Activated CD8-positive, alpha-beta memory T cell treated with anti-CD3 and anti-CD28 coated beads for 36 hours (primary cell): Measurements from ENCODE around the gene VWA5B1. TPM values are rescaled to one million over a fixed set of nuclear protein-coding genes. Genes with fewer than 3 reads are reported as not detected.
"Not testable (repeated sequence)": the region's sequence is repeated elsewhere in the genome, so short reads cannot be mapped to it uniquely, and the experiment has no call there.

Experiments used
- CTCF ChIA-PET: fragments of 350-600 bp; sonication (Branson Sonifier 250); formaldehyde crosslinking; loops from one replicate; lab custom pipeline; 2021; ENCODE audit warnings: antibody characterized with exemption; lab: Charles Lee
- POLR2A ChIA-PET: fragments of 350-600 bp; sonication (Branson Sonifier 250); formaldehyde crosslinking; loops from one replicate; lab custom pipeline; 2021; ENCODE audit warnings: antibody characterized with exemption; lab: Charles Lee
- total RNA-seq, 2 experiments: library from RNA; stranded (reverse); gene quantifications; one replicate each; pipeline ENCODE4 v1.2.3, GENCODE V29; 2021

The VWA5B1 gene, protein sequence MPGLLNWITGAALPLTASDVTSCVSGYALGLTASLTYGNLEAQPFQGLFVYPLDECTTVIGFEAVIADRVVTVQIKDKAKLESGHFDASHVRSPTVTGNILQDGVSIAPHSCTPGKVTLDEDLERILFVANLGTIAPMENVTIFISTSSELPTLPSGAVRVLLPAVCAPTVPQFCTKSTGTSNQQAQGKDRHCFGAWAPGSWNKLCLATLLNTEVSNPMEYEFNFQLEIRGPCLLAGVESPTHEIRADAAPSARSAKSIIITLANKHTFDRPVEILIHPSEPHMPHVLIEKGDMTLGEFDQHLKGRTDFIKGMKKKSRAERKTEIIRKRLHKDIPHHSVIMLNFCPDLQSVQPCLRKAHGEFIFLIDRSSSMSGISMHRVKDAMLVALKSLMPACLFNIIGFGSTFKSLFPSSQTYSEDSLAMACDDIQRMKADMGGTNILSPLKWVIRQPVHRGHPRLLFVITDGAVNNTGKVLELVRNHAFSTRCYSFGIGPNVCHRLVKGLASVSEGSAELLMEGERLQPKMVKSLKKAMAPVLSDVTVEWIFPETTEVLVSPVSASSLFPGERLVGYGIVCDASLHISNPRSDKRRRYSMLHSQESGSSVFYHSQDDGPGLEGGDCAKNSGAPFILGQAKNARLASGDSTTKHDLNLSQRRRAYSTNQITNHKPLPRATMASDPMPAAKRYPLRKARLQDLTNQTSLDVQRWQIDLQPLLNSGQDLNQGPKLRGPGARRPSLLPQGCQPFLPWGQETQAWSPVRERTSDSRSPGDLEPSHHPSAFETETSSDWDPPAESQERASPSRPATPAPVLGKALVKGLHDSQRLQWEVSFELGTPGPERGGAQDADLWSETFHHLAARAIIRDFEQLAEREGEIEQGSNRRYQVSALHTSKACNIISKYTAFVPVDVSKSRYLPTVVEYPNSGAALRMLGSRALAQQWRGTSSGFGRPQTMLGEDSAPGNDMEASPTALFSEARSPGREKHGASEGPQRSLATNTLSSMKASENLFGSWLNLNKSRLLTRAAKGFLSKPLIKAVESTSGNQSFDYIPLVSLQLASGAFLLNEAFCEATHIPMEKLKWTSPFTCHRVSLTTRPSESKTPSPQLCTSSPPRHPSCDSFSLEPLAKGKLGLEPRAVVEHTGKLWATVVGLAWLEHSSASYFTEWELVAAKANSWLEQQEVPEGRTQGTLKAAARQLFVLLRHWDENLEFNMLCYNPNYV
- total RNA-seq: not detected

DNA sequence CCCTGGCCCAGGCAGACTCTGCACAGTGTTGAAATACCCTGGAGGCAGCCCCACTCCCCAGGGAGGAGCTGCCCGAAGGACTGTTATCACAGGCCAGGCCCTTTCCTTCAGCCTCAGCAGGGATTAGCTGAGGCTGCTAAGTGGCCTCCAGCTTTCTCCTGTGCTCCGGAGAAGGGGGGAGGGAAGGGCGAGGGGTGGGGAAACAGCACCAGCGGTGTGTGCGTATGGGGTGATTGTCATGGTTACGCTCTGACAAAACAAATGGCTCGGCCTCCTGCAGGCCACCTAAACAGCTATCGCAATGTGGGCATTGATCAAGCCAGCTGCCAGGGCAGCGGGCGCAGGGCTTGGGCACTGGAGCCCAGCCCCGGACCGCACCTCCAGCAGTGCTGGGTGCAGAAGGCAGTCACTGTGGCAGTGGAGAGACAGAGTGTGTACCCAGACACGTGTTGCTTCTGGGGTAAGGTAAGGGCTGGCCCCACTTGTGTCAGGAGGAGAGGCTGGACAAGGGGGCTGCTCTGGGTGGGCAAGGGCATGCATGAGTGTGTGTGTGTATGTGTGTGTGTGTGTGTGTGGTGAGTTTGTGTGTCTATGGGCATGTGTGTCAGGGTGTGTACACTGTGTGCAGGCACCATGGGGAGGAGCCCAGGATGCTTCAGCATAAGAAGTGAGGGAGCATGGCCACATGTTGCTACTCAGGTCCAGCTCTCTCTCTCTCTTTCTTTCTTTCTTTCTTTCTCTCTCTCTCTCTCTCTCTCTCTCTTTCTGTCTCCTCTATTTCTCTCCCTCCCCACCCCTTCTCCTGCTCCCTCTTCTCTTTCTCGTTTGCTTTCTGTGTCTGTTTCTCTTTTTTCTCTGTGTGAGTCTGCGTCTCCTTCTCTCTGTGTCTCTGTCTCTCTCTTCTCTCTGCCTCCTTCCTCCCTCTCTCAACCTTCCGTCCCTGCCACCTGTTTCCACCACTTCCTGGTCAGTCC is at the start of gene VWA5B1:
VWA5B1 (plus strand) TSS at position 252 of the 974 bp plus-strand sequence. CDS start 19,727 bp downstream, outside the sequence.
- CTCF ChIA-PET: no interaction called here

GRCh38 chr1:20242890-20243479 is 47.7 kb upstream of the VWA5B1 start:
- ChIA-PET CTCF (interaction anchor here (0.6 kb wide), 1 partner anchor 1218 kb away, joined by 4 read pairs; no protein-coding TSS in a partner anchor), POLR2A (no interaction called here)

More for the DNA sequence above, at the start of gene VWA5B1:
- POLR2A ChIA-PET: no interaction called here

DNA sequence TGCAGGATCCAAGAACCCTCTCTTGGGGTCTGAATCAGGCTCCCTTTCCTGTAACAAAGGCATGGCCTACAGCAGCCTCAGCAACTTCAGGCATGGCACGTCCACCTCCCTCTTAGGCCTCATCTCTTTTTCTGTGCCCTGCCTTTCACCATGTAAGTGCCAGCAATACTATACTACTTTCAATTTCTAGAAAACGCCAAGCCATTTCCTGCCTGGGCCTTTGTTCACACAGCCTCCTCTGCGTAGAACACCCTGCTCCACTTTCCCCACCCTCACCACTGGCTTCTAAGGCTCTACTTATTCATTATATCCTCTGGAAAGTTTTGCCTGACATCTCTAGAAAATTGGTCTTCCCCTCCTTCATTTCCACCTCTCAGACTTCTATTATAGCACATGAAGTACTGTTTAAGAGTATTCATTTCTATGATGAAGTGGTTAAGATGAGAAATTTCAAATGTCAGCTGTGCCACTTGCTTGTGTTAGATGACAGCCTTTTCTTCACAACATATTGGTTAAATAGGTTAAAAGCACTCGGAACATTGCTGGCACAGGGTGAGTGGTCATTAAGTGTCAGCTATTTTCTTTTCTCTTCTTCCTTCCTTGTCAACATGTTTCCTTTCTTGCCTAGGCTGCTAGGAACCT is 41.6 kb upstream of the VWA5B1 start:
- ChIA-PET POLR2A (interaction anchor here (0.6 kb wide), 1 partner anchor 241 kb away, joined by 11 read pairs; no protein-coding TSS in a partner anchor), CTCF (no interaction called here)

- ChIA-PET POLR2A (no interaction called here), CTCF (no interaction called here)
Observed at GRCh38 chr1:20250340-20250989, 40.2 kb upstream of the VWA5B1 start.

- ChIA-PET POLR2A (no interaction called here), CTCF (interaction anchor here (1.2 kb wide), 1 partner anchor 118 kb away, joined by 3 read pairs; no protein-coding TSS in a partner anchor)
Observed at GRCh38 chr1:20252587-20252986, 38.1 kb upstream of the VWA5B1 start.

- ChIA-PET CTCF (no interaction called here), POLR2A (no interaction called here)
Observed at GRCh38 chr1:20255666-20256065, 35.0 kb upstream of the VWA5B1 start.

DNA sequence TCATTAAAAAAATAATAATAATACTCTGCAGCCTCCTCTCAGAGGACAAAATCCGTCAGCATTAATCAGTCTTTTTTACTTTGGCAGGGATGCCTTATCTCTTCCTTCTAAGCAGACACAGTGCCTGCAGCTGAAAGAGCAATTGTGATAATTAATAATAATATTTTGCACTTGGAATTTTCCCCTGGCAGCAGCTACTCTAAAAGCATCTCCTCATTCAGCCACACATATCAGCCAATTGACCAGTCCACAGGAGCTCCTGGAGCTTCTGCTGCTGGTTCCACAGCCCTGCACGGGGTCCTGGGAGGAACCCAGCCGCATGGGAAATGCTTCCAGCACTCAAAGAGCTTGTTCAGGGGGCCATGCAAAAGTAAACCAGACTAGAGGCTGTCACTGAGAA is 31.0 kb upstream of the VWA5B1 start:
- ChIA-PET POLR2A (no interaction called here), CTCF (no interaction called here)

DNA sequence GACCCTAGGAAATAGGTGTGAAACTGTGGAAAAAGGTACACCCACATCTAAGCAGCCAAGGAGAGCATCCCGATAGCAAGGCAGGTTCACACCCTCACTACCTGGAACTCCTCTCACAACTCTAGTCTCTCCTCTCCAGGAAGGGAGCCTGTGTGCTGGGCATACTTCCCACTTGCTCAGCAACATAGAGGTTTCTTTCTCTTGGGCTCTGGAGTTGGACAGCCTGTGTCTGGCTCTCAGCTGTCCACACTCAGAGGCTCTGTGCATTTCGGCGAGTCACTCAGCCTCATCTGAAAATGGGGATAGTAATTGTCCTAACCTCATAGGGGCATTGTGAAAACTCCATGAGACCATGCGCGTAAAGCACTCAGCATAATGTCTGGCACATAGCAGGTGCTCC is 29.6 kb upstream of the VWA5B1 start:
- ChIA-PET POLR2A (no interaction called here), CTCF (no interaction called here)

GRCh38 chr1:20262810-20263534 is 27.7 kb upstream of the VWA5B1 start:
- POLR2A ChIA-PET: no interaction called here
- CTCF ChIA-PET: interaction anchor here (0.7 to 1.0 kb wide), 2 partner anchors 50 to 104 kb away, joined by 3 to 4 read pairs; no protein-coding TSS in a partner anchor

GRCh38 chr1:20265250-20265649 is 25.4 kb upstream of the VWA5B1 start:
- CTCF ChIA-PET: interaction anchor here (1.0 kb wide), 1 partner anchor 53 kb away, joined by 4 read pairs; no protein-coding TSS in a partner anchor
- POLR2A ChIA-PET: no interaction called here

DNA sequence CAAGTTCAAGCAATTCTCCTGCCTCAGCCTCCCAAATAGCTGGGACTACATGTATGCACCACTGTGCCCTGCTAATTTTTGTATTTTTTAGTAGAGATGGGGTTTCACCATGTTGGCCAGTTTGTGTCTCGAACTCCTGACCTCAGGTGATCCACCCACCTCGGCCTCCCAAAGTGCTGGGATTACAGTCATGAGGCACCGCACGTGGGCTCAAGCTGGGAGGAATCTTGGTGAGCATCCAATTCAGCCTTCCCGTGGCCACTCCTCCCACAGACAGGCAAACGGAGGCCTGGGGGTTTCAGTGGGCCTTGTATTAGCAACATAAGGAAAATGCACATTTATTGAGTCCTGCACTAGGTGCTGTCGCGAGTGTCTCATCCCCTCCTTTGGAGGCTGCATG is 24.5 kb upstream of the VWA5B1 start:
- ChIA-PET POLR2A (no interaction called here), CTCF (interaction anchor here (1.0 kb wide), 1 partner anchor 53 kb away, joined by 4 read pairs; no protein-coding TSS in a partner anchor)

DNA sequence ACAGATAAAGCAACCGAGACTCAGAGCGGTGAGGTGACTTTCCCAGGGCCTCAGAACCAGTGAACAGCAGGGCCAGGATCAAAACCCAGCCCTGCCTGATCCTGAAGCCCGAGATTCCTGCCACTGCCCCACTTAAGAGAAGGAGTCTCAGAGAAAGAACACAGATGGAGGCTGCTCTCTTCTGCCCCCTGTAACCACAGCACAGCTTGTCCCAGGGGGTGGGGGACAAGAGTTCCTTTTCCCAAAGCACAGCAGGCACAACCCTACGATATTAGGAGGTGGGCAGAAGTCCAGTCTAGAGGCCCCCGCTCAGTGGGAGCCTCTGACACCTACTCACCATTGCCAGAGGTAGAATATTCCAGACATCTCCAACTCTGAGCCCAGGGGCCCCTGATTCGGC is 24.0 kb upstream of the VWA5B1 start:
- ChIA-PET POLR2A (no interaction called here), CTCF (no interaction called here)

DNA sequence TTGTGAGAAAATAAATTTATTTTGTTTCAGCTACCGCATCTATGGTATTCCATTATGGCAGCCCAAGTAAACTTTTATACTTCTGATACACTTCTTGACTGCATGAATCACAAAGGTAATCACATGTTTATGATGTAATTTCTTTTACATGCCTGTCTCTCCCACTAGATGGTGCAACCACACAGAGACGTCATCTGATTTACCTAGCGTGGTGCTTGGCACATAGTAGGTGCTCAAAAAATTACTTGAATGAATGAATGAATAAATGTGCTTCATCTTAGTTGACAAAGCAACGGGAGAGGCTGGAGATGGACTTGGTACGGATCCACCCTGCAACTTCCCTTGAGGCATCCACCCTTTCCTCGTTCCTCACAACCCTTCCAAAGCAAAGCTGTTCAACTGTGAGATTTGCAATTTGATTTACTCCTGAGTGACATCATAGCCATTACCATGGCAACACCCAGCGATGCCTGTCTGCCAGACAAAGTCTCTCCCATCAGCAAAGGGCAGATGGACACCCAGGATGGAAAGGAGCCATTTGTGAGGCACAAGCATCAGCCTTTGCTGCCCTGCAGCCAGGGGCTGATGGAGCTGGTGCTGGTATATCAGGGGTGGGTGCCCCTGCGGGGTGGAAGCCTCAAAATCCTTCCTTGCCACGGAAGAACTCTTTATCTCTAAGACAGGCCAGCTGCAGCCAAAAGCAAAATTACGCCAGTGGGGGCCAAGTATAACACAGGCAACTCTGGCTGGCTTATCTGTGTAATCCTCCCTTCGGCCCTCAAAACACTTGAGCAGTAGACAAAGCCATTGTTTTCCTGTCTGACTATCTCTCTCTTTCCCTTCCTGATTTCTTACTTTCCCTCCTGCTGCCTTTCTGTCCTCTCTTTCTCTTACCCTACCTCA is 18.9 kb upstream of the VWA5B1 start:
- ChIA-PET POLR2A (no interaction called here), CTCF (no interaction called here)

- POLR2A ChIA-PET, CTCF ChIA-PET: not testable (repeated sequence)
Observed at GRCh38 chr1:20273716-20274115, 17.0 kb upstream of the VWA5B1 start.

GRCh38 chr1:20275319-20275925 is 15.3 kb upstream of the VWA5B1 start:
- ChIA-PET CTCF (interaction anchor here (0.6 kb wide), 1 partner anchor 38 kb away, joined by 3 read pairs; no protein-coding TSS in a partner anchor), POLR2A (no interaction called here)
